ENCODE measurements around the gene CEP170B.
"Not testable (repeated sequence)": the region's sequence is repeated elsewhere in the genome, so short reads cannot be mapped to it uniquely, and the experiment has no call there.

CEP170B gene

DNA sequence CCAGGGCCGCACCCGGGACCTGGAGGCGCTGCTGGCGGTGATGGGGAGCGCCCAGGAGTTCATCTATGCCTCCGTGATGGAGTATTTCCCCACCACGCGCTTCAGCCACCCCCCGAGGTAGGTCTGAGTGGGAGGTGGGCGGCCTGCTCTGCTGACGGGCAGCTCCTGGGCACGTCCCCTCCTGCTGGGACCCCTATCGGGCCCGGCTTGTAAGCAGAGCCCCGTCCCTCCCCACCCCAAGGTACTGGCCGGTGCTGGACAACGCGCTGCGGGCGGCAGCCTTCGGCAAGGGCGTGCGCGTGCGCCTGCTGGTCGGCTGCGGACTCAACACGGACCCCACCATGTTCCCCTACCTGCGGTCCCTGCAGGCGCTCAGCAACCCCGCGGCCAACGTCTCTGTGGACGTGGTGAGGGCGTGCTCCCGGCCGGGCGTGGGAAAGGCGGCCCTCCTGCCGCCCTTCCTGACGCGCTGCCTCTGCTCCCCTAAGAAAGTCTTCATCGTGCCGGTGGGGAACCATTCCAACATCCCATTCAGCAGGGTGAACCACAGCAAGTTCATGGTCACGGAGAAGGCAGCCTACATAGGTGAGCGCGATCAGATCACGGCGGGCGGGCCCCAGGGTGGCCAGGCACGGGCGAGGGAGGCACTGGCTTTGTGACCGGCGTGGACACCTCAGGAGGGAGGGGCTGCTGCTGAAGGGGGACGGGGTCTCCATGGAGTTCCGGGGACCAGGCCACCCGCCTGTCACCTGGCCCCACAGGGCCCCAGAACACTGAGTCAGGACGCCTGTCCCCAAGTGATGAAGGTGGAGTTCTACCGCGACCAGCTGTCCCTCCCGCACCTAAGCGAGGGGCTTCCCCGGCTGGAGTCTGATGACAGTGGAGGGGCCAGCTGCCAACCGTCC lies 67.0 kb downstream of the CEP170B start:
- no peak for DNase-seq (ENCODE audit: low read depth in 2 of 2)

DNA sequence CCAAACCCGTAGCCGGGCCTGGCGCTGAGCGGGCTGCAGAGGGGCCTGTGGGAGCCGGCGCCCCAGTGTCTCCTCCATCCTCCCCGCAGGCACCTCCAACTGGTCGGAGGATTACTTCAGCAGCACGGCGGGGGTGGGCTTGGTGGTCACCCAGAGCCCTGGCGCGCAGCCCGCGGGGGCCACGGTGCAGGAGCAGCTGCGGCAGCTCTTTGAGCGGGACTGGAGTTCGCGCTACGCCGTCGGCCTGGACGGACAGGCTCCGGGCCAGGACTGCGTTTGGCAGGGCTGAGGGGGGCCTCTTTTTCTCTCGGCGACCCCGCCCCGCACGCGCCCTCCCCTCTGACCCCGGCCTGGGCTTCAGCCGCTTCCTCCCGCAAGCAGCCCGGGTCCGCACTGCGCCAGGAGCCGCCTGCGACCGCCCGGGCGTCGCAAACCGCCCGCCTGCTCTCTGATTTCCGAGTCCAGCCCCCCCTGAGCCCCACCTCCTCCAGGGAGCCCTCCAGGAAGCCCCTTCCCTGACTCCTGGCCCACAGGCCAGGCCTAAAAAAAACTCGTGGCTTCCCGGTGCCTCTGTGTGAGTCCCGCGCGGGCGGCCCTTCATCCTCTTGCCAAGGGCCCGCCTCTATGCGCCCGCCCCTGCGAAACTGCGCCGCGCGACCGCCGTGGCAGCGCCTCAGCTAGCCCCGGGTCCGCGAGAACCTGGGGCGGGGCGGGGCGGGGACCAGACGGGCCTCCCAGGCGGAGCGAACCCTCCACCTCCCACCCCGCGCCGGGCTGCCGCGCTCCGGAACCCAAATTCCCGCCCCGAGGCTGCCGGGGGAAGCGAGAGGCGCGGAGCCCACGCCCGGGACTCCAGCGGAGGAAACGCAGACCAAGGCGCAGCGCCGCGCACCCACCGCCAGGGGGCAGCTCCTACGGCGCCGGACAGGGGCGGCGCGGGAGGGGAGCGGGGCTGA lies 67.9 kb downstream of the CEP170B start:
- DNase-seq (ENCODE audit: low read depth in 2 of 2), result peak; percentile 67 to 75

- DNase-seq (ENCODE audit: low read depth in 2 of 2), result no peak
These were observed 69.0 kb downstream of the CEP170B start for GRCh38 chr14:104933746-104934733.

GRCh38 chr14:104935026-104935650 lies 70.1 kb downstream of the CEP170B start:
- no peak for DNase-seq (ENCODE audit: low read depth in 2 of 2)

GRCh38 chr14:104935955-104936354 lies 70.9 kb downstream of the CEP170B start:
- no peak for DNase-seq (ENCODE audit: low read depth in 2 of 2)

- DNase-seq (ENCODE audit: low read depth in 2 of 2), result no peak
These were observed 71.5 kb downstream of the CEP170B start for GRCh38 chr14:104936361-104937155.

GRCh38 chr14:104937161-104937560 lies 72.1 kb downstream of the CEP170B start:
- DNase-seq (ENCODE audit: low read depth in 2 of 2), result no peak

DNA sequence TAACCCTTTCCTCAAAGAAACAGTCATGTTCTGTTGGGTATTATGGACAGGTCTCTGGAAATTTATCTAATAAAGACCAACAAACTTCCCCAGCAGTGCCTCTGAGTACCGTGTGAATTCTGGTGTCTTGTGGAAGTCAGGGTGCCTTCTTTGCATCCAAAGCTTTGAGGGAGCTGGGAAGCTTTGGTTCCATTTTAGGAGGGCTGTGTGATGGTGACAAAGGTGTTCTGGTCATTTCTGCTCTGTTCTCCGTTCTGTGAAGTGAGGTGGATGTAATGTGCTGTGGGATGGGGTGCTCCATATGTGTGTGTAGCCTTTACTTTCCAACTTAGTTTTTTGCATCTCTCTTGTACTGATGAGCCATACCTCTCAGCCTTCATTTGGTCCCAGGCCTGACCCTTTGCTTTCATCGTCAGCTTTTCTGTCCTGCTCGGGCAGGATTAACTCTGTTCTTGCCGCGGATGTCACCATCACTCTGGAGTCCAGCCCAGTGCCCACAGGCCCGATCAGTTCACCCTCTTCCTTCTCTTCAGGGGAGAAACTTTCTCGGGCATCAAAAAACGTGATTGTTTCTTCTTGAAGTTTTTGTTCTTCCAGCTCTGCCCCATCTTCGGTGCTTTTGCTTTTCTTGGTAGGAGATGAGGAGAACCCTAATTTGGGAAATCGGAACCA lies 72.8 kb downstream of the CEP170B start:
- DNase-seq (ENCODE audit: low read depth in 2 of 2), result no peak

DNA sequence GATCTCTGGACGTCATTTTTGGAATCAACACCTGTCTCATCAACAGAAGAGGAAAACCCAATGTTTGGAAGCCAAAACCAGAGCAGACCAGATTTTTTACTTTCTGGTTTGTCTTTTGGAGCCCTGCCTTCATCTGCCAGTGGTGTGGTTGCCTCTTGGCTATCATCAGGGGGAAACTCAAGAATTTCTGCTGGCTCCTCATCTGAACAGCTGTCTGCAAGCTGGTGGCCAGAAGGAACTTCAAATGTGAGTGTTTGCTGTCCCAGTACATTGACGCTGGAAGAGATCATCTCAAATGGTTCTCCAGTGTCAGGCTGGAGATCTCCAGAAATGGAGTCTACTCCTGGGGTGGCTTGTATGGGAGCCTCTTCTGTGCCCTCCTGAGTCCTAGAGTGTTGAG lies 73.4 kb downstream of the CEP170B start:
- DNase-seq (ENCODE audit: low read depth in 2 of 2), result no peak

GRCh38 chr14:104938960-104939359 lies 73.9 kb downstream of the CEP170B start:
- no peak for DNase-seq (ENCODE audit: low read depth in 2 of 2)

GRCh38 chr14:104939666-104940410 lies 74.8 kb downstream of the CEP170B start:
- no peak for DNase-seq (ENCODE audit: low read depth in 2 of 2)

DNA sequence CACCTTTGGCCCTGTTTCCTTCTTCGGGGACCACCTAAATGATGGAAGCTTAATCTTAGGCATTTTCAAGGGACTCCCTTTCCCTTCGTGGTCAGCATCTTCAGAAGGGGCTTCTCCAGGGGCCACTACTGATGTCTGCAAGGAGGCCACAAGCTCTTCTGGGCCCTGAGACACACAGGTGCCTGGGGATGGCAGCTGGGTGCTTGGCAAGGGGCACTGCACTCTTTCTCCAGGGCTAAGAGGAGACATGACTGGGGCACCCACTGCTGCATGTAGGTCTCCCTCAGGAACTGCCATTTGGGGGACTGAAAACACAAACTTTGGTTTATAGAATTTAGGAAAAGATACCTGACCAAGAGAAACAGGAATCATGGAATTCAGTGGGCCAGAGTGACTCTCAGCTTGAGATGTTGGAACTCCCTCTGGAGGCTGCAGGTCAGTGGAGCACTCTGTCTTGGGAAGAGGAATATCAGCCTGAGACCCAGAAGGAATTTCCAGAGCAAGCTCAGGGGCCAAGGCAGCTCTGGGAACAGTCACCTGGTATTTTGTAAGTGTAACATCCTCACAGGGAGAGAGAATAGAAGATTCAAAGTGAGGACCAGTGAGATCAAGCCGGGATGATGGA lies 75.6 kb downstream of the CEP170B start:
- no peak for DNase-seq (ENCODE audit: low read depth in 2 of 2)

GRCh38 chr14:104941508-104942365 lies 76.7 kb downstream of the CEP170B start:
- no peak for DNase-seq (ENCODE audit: low read depth in 2 of 2)

DNA sequence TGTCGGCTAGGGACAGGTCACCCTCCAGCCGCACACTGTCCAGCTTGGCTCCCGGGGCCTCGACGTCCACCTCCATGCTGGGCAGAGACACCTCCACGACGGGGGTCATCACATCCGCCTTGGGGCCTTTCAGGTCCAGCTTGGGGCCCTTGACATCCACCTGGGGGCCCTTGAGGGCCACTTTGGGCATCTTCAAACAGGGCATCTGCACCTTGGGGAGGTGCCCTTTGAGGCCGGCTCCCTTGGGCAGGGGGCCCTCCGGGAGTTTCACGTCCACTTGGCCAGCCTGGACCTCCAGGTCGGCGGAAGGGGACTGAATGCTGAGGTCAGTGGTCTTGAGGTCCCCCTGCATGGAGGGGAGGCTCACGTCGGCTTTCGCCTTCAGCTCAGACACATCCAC lies 77.5 kb downstream of the CEP170B start:
- no peak for DNase-seq (ENCODE audit: low read depth in 2 of 2)

DNA sequence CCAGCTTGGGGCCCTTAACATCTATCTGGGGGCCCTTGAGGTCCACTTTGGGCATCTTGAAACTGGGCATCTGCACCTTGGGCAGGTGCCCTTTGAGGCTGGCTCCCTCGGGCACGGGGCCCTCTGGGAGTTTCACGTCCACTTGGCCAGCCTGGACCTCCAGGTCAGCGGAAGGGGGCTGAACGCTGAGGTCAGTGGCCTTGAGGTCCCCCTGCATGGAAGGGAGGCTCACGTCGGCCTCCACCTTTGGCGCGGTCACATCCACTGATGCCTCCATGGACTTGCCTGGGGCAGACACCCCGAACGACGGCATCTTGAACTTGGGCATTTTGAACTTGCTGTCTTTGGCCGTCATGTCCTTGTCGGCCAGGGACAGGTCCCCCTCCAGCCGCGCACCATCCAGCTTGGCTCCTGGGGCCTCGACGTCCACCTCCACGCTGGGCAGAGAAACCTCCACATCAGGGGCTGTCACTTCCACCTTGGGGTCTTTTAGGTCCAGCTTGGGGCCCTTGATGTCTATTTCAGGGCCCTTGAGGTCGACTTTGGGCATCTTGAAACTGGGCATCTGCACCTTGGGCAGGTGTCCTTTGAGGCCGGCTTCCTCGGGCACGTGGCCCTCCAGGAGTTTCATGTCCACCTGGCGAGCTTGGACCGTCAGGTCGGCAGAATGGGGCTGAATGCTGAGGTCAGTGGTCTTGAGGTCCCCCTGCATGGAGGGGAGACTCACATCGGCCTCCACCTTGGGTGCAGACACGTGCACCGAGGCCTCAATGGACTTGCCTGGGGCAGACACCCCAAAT lies 78.3 kb downstream of the CEP170B start:
- DNase-seq (ENCODE audit: low read depth in 2 of 2), result not testable (repeated sequence)

GRCh38 chr14:104944016-104944308 lies 78.9 kb downstream of the CEP170B start:
- DNase-seq (ENCODE audit: low read depth in 2 of 2), result not testable (repeated sequence)

All from stimulated activated CD8-positive, alpha-beta memory T cell treated with anti-CD3 and anti-CD28 coated beads, Interleukin-7, amount 100 ng/mL, for 1 hour (primary cell).